Measurements from ENCODE around the gene CDCA7. TPM values are rescaled to one million over a fixed set of nuclear protein-coding genes. Genes with fewer than 3 reads are reported as not detected.
A peak's percentile ranks its signal among the peaks of the same experiment; 100 is the strongest.
"Not testable (repeated sequence)": the region's sequence is repeated elsewhere in the genome, so short reads cannot be mapped to it uniquely, and the experiment has no call there.

Gene CDCA7
- total RNA-seq (24.2 and 27.7 TPM in 2 replicates), polyA plus RNA-seq (28.6 and 42.3 TPM in 2 replicates)

DNA sequence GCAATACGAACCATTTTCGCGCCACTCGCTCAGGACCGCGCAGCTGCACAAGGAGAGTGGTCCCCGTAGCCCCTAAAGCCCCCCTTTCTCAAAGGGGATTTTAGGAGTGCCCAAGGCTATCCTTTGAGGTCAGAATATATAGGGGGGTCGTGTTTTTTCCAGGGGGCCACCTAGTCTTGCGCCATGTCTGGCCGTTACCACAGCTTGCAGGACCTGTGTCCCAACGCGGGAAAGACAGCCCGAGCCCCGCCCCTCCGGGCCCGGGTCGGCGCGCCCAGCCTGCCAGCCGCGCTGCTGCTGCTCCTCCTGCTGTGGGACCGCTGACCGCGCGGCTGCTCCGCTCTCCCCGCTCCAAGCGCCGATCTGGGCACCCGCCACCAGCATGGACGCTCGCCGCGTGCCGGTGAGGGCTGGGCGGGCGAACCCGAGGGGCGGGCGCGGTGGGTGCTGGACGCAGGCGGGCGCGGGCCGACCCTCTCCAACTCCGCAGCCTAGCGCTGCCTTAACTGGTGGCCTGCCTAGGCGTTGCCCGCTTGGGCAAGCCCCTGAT, at the start of gene CDCA7:
Gene CDCA7 (plus strand): TSS at position 291 of the 550 bp plus-strand sequence. CDS start 92 bp downstream, at position 383.
- TF ChIP-seq, protein P1, sequence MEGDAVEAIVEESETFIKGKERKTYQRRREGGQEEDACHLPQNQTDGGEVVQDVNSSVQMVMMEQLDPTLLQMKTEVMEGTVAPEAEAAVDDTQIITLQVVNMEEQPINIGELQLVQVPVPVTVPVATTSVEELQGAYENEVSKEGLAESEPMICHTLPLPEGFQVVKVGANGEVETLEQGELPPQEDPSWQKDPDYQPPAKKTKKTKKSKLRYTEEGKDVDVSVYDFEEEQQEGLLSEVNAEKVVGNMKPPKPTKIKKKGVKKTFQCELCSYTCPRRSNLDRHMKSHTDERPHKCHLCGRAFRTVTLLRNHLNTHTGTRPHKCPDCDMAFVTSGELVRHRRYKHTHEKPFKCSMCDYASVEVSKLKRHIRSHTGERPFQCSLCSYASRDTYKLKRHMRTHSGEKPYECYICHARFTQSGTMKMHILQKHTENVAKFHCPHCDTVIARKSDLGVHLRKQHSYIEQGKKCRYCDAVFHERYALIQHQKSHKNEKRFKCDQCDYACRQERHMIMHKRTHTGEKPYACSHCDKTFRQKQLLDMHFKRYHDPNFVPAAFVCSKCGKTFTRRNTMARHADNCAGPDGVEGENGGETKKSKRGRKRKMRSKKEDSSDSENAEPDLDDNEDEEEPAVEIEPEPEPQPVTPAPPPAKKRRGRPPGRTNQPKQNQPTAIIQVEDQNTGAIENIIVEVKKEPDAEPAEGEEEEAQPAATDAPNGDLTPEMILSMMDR (IDR thresholded peaks at IDR 0.05; ENCODE audit: low read depth, low read length): no peak
- Histone ChIP-seq H3K4me3 (peak within 1 kb of the TSS; percentile 58), H3K9me3 (ENCODE audit: low read depth) (no peaks in the 10 kb centered on the region), H3K4me1 (ENCODE audit: low read depth) (peaks cover 22% of the 10 kb centered on the region), H3K36me3 (no peaks in the 10 kb centered on the region), H3K27me3 (no peaks in the 10 kb centered on the region), H3K27ac (peak within 1 kb of the TSS; percentile 98)
- DNase-seq (ENCODE audit: low read depth in 1 of 2, low spot score in 1 of 2): peak; percentile 70 to 88

DNA sequence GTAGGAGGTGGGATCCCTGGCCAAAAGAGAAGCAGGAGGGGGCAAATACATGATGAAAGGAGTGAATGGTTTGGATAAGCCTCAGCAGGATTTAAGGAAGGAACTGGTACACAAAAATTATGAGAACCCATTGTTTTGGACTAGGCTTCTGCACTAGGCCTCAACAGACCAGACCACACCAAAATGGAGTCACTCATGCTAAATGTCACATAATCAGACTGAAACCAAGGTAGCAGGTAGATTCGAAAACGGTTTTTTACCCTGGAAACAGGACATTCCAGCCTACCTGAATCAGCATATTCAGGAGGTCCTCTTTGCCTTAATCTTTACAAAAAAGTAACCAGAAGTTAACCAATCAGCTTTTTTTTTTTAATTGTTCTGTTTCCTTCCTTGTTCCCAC, 49.4 kb upstream of the CDCA7 start:
- Histone ChIP-seq H3K4me1 (ENCODE audit: low read depth) (no peaks in the 10 kb centered on the region), H3K27me3 (no peaks in the 10 kb centered on the region), H3K27ac (no peak overlapping the region), H3K9me3 (ENCODE audit: low read depth) (no peaks in the 10 kb centered on the region), H3K36me3 (no peaks in the 10 kb centered on the region), H3K4me3 (no peak overlapping the region)
- no peak for DNase-seq (ENCODE audit: low read depth in 1 of 2, low spot score in 1 of 2)
- TF ChIP-seq, protein P1 (IDR thresholded peaks at IDR 0.05; ENCODE audit: low read depth, low read length): no peak

DNA sequence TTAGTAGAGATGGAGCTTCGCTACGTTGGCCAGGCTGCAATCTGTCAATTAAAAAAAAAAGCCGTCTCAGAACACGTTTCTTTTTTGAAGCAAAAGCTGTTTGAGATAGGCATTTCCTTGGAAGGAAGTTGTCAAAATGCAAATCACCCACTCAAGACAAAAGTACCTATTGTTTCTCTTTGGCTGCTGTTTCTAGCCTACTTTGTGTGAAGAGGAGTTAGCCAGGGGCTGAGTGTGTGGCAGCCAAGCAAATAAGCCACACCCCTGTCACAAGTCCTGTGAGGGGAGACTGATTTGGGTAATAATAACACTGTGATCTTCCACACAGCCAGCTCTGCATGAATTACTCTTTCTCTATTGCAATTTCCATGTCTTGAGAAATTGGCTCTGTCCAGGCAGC, 47.4 kb upstream of the CDCA7 start:
- Histone ChIP-seq H3K27ac (no peak overlapping the region), H3K9me3 (ENCODE audit: low read depth) (no peaks in the 10 kb centered on the region), H3K36me3 (no peaks in the 10 kb centered on the region), H3K4me3 (no peak overlapping the region), H3K4me1 (ENCODE audit: low read depth) (no peaks in the 10 kb centered on the region), H3K27me3 (no peaks in the 10 kb centered on the region)
- TF ChIP-seq, protein P1 (IDR thresholded peaks at IDR 0.05; ENCODE audit: low read depth, low read length): no peak
- peak in 1 of 2 donors; percentile 44 for DNase-seq (ENCODE audit: low read depth in 1 of 2, low spot score in 1 of 2)

DNA sequence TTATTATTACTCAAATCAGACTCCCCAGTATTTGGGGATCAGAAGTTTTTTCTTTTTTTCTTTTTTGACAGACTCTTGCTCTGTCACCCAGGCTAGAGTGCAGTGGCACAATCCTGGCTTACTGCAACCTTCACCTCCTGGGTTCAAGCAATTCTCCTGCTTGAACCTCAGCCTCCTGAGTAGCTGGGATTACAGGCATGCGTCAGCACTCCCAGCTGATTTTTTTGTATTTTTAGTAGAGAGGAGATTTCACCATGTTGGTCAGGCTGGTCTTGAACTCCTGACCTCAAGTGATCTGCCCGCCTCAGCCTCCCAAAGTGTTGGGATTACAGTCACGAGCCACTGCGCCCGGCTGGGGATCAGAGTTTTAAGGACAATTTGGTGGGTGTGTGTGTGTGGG, 45.3 kb upstream of the CDCA7 start:
- H3K27ac ChIP-seq; H3K27me3 ChIP-seq; H3K4me1 ChIP-seq (ENCODE audit: low read depth): not testable (repeated sequence)

DNA sequence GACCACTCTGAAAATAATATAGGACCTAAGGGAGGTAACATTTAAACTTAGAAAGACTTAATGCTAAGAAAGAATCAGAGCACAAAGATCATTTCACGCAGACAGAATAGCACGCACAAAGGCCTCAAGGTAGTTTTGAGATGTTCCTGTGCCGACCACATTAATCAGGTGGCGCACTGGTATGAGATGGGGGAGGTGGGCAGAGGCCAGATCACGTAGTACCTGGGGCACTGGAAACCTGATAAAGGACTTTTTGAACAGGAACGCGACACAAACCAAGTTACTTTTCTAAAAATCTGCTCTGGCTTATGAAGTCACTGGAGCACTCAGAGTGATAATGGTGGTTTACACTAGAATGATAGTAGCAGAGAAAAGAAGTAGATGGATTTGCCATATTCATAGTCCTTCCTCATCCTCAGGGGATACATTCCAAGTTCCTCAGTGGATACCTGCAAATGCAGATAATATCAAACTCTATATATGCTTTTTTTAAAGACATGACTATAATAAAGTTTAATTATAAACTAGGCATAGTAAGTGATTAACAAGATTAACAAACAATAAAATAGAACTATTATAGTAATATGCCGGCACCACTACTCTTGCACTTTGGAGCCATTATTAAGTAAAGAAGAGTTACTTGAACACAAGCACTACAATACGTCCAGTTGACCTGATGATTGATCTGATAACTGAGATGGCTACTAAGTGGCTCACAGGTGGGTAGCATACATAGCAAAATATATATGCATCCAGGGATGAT, 42.6 kb upstream of the CDCA7 start:
- Histone ChIP-seq H3K36me3 (no peaks in the 10 kb centered on the region), H3K4me1 (ENCODE audit: low read depth) (no peaks in the 10 kb centered on the region), H3K9me3 (ENCODE audit: low read depth) (no peaks in the 10 kb centered on the region), H3K27ac (no peak overlapping the region), H3K4me3 (no peak overlapping the region), H3K27me3 (no peaks in the 10 kb centered on the region)
- DNase-seq (ENCODE audit: low read depth in 1 of 2, low spot score in 1 of 2): no peak
- TF ChIP-seq, protein P1 (IDR thresholded peaks at IDR 0.05; ENCODE audit: low read depth, low read length): no peak

More for the DNA sequence above, 45.3 kb upstream of the CDCA7 start:
- DNase-seq (ENCODE audit: low read depth in 1 of 2, low spot score in 1 of 2); H3K36me3 ChIP-seq; H3K9me3 ChIP-seq (ENCODE audit: low read depth); H3K4me3 ChIP-seq: not testable (repeated sequence)

DNA sequence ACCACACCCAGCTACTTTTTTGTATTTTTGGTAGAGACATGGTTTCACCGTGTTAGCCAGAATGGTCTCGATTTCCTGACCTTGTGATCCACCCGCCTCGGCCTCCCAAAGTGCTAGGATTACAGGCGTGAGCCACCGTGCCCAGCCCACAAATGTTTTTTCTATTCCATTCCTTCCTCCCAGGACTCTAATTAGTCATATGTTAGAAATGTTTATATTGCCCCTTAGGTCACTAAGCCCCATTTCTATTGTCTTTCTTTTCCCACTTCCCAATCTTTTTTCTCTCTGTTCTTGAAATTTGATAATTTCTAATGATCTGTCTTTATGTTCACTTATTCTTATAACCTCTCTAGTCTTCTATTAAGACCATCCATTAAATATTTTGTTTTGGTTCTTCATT, 31.3 kb upstream of the CDCA7 start:
- Histone ChIP-seq H3K27ac (no peak overlapping the region), H3K9me3 (ENCODE audit: low read depth) (no peaks in the 10 kb centered on the region), H3K4me3 (no peak overlapping the region), H3K4me1 (ENCODE audit: low read depth) (no peaks in the 10 kb centered on the region), H3K36me3 (no peaks in the 10 kb centered on the region), H3K27me3 (no peaks in the 10 kb centered on the region)
- TF ChIP-seq, protein P1 (IDR thresholded peaks at IDR 0.05; ENCODE audit: low read depth, low read length): no peak
- no peak for DNase-seq (ENCODE audit: low read depth in 1 of 2, low spot score in 1 of 2)

All from cardiac muscle cell (in vitro differentiated cells and primary cell).